ENCODE data around the gene SLC6A9.

The SLC6A9 gene

DNA sequence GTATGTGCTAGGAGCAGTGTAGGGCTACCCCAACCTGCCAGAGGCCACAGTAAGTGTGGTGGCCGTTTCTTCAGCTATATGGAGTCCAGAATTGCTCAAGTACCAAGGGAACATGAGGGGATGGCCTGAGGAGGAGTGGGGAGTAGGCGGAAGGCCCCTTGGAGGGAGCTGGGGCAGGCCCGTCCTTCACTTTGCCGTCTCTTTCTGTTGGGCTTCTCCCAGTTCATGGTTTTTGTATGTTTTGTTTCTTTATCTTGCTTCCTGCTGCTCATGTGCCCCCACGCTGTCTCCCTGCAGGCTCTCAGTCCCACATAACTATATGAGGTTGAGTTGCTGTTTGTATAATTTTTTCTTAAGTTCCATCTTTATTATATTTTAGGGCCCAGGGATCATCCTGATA is 67.4 kb downstream of the SLC6A9 start:
- no peak for DNase-seq

DNA sequence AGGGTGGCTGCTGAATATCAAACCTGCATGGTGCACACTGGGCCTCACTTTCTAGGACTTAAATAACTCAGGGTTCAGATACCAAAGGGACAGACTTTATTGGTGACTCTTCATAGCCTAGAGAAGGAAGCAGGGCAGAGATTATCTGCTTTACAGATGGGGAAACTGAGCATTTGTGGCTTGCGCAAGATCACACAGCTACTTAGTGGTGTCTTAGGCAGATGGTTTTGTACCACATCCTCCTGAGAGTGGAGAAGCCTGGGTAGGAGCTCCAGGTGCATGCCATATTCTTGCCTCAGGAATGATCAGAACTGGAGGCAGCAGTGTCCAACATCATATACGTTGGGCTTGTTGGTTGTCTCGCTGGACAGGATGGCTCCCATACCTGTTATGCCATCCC is 68.3 kb downstream of the SLC6A9 start:
- no peak for DNase-seq

DNA sequence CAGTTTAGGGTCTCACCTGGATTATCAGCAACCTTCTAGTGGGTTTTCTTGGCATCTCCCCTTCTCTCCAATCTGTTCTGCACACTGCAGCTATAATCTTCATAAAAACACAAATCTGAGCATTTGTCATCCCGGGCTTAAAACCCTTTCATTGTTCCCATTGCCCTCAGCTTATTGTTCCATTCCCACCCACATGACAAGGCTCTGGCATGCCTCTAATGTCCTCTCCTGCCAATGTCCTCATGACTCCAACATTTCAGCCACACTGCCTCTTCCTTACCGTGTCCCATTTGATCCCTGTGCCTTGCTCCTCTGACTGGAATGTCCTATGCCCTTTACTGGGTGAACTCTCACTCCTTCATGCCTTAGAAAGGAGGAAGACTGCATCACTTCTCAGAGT is 68.9 kb downstream of the SLC6A9 start:
- DNase-seq: no peak

DNA sequence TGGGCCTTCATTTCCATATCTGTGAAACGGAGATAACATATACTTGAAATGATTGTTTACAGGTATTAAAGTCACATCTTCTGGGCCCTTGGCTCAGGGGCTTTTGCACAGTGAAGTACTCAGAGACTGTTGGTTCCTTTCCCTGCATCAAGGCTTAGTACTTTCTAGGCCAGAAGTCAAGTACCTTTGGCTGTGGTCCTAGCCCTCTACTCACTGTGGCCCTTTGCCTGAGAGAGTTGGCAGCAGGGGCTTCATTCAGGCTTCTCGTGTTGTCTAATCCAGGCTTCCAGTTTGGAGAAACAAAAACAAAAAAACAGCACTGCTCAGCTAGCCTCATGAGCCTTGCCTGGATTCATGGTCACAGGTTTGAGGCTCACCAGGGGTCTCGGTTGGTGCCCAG is 69.6 kb downstream of the SLC6A9 start:
- DNase-seq: no peak

DNA sequence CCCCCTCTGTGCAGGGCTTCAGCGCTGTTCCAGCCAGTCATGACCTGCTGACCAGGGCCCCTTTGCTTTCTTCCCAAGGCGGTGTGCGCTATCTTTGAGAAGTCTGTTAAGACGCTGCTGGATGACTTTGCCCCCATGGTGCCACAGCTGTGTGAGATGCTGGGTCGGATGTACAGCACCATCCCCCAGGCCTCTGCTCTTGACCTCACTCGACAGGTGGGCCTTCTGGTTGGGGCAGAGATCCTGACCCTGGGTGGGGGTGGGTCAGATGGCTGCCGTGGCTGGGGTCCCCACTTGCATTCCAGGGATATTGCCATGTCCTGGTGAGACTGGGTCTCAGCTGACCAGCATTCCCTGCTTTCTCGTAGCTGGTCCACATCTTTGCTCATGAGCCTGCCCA is 70.5 kb downstream of the SLC6A9 start:
- no peak for DNase-seq

DNA sequence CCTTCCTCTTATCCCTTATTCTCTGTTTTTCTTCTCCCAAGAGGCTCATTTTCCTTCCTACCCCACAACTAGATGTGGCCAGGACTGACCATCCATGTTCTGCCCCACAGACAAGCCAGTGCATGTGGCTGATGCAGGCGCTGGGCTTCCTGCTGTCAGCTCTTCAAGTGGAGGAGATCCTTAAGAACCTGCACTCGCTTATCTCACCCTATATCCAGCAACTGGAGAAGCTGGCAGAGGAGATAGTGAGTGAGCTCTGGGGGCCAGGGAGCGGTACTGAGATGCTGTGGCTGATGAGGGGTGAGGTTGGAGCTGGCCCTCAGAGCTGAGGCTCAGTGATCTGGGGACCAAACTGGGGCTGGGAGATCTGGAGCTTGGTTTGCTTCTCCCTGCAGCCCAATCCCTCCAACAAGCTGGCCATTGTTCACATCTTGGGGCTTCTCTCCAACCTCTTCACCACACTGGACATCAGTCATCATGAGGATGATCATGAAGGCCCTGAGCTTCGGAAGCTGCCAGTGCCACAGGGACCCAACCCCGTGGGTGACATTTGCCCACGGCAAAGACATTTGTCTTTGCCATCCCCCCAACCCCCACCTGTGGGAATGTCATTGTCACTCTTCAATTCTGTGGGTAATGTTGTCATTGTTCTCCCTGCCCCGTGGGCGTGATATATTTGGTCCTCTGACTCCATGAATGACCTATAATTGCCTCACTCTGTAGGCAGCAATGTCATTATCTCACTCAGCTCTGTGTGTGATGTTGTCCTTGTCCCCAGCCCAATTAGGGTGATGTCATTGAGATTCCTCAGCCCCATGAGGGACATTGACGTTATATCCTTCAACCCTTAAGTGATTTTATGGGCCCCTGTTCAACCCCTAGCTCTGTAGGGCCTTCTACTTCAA is 72.7 kb downstream of the SLC6A9 start:
- no peak for DNase-seq

DNA sequence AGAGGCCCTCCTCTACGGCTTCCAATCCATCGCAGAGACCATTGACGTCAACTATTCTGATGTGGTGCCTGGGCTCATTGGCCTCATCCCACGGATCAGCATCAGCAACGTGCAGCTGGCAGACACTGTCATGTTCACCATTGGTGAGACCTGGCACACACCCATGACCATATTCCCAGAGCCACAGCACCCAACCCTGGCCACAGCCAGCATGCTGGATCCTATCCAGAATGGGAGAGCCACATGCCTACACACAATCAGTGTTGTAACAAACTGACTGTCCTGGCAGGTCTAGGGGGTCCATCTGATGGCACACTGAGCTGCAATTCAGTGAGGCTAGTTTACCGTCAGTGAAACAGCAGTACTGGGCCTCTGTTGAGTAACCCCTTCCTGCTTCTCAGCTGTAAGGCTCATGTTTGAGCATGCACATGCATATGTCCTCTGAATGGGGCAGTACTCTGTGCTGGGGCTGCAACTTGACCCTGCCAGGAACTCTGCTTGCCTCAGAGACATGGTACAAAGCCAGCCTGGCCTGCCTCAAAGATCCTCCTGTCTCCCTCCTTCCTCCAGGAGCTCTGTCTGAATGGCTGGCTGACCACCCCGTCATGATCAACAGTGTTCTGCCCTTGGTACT is 73.7 kb downstream of the SLC6A9 start:
- DNase-seq: no peak

DNA sequence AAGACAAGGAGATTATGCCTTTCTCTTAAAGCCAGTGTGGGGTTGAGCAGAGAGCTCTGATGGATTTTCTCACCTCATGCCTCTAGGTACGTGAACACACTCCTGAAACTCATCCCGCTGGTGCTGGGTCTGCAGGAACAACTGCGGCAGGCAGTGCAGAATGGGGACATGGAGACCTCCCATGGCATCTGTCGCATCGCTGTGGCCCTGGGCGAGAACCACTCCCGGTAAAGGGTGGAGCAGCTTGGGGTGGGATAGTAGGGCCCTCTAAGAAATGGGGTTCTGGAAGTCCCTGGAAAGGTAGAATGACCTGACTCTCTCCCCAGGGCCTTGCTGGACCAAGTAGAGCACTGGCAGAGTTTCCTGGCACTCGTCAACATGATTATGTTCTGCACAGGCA is 75.0 kb downstream of the SLC6A9 start:
- DNase-seq: no peak

DNA sequence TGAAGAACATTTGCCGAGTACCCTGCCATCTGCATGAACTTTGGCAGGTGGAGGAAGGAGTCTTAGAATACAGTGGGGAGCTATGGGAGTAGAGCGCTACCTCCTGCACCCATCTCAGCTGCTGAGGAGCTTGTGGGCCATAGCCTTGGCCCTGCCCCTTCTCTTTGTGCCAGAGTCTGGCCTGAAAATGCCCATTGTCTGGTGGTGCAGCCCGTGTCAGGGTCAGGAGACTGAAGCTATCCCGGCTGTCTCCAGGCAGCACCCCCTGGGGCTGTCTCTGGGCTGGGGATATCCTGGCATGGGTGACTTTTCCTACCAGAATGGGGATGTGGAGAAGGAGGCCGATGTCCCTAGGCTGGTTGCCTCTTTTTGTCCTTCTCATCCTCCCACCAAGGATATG is 77.2 kb downstream of the SLC6A9 start:
- no peak for DNase-seq

DNA sequence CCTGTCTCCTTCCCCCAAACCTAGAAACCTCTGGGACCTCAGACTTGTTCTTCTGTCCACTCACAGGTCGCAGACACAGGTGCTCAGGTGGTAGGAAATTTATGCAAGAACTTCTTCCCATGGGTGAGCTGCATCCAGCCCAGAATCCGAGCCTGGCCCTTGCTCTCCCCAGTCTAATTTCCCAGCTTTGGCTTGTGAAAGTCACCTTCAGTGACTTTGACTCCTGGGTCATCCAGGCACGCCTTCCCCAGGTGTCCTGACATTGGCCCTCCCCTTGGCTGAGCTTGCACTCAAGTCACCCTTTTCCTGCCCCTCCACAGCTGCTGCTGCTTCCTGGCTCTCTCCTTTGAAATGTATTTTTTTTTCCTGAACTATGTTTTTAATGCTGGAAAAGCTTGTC is 77.9 kb downstream of the SLC6A9 start:
- DNase-seq: no peak

DNA sequence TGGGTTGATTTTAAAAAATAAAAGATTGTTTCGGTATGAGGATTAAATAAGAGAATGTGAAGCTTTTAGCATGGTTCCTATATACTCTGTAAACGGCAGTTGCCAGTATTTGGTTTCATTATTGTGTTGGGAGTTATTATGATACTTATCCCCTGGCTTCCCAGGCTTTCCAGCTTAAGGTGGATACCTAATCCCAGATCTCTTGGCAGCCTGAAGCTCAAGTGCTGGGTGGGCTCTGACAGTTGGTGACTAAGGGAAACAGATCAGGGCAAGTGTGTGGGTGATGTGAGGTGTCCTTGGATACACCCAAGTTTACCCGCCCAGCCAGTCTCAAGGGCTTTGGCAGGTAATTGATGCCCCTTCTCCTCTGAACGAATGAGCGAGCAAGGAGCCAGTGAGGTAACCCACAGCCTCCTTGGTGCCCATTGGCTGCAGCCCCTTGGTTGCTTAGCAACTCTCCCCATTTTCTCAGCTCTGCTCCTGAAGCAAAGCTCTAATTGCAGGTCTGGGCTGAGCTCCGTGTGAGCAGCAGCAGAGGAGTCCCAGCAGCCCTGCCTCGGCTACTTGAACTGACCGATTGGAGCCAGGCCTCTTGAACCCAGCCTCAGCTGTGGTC is 78.4 kb downstream of the SLC6A9 start:
- no peak for DNase-seq

DNA sequence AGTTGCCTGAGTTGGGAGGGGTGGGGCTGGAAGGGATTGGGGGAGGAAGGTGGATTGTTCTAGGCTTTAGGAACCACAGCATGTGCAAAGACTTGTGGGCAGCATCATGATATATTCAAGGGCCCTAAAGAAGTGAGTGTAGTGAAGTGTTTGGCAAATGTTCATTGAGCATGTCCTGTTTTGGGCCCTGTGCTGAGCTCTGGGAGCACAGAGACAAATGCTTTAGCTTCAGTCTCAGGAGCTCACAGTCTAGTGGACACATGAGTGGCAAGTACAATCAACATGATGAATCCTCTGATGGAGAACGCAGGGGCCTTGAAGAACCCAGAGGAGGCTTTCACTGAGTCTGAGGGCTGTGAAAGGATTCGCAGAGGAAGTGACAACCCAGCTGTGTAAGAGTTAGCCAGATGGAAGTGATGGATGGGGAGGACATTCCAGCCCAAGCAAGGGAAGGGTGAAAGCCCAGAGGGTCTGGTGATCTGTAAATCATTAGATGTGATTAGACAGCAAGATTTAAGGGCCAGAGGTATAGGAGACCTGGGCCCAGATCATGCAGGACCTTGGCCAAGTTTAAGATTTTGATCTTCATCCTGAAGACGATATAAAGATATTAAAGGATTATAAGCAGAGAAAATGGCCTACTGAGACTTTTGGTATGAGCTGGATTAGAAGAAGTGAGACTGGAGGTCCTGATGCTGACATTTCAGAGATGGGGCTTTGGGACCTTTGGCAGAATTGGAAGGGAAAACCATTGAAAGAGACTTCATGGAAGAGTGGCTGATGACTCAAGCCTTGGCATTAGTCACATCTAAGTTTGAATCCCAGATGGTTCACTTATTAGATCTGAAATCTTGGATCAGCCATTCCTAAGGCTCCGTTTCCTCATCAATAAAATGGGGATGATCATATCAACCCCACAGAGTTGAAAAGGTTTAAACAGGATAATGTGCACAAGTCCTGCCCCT is 80.0 kb downstream of the SLC6A9 start:
- no peak for DNase-seq

DNA sequence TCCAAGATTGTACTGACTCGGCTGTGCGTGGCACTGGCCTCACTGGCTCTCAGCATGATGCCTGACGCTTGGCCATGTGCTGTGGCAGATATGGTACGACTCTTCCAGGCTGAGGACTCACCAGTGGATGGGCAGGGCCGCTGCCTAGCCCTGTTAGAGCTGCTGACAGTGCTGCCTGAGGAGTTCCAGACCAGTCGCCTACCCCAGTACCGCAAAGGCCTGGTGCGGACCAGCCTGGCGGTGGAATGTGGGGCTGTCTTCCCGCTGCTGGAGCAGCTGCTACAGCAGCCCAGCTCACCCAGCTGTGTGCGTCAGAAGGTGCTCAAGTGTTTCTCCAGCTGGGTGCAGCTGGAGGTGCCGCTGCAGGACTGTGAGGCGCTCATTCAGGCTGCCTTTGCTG is 81.6 kb downstream of the SLC6A9 start:
- no peak for DNase-seq

DNA sequence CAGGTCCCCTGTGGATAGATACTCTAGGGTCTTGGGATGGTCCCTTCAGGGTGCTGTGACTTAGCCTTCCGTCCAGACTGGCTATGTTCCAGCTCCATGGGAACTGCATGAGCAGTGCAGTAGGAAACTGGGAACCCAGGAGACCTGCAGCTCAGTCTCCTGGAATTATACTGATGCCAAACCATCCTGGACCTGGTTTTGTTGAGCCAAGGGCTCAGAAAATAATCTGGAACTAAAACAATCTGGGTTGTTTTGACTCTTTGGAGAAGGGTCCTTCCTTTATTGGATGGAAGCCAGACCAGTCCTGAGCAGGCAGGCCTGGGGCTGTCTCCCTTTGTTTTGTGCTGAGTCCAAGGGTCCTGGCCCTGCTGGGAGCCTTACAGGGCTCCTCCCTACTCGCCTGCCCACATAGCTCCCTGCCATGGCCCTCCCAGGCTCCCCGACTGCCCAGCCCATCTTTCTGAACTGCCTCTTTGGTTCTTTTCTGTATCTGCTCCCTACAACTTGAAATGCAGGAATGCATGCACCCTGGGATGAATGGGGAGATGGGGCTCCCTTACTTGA is 83.3 kb downstream of the SLC6A9 start:
- DNase-seq: no peak

DNA sequence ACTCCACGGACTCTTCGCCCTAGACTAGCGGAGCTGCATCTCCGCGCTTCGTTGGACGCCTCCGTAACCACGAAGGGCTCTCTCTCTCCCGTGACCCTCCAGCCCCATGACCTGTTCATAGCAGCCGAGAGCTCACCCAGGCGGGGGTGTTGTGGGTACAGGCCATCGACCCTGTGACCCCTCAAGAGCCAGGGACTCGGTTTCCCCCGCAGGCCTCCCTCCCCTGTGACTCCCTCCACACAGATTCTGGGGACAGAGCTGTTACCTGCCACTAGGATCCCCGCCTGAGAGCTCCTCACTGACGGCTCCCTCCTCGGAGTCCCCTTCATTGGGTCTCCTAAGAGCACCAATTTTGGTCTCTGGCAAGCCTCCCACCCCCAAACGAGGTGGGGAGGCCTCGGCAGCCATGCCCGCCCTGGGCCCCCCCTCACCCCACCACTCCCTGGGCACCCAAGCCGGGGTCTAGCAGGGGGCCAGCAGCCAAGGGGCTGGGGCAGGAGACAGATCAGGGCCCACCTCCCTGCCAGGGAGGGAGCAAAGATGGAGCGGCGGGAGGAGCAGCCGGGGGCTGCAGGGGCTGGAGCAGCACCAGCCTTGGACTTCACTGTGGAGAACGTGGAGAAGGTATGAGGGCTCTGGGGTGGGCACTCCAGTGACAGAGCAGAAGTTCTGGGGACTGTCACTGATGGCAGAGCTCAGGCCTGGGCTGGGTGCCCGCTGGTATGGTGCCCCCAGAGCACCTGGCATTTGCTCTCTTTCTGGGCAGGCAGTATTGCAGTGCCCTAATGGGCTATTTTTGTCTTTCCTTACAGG is 84.0 kb downstream of the SLC6A9 start:
- no peak for DNase-seq

Data from left hindlimb (tissue), 1 donor.